Keratinocyte (primary cell): Measurements from ENCODE around the gene ERBIN.

ENCODE experiments used
- EZH2 ChIP-seq: IDR thresholded peaks from one replicate; pipeline ENCODE4 v1.6.1; 2012; ENCODE audit warnings: inconsistent platforms, mild to moderate bottlenecking, low read length, moderate library complexity
- TF ChIP-seq, protein P1 (sequence below), 3 experiments: IDR thresholded peaks in 1 of 3; conservative IDR thresholded peaks in 1 of 3; optimal IDR thresholded peaks in 1 of 3; 2 replicates in 2 of 3; 3 replicates in 1 of 3; pipeline versions ENCODE3 to v1.5.1; 2011; ENCODE audit warnings: low read length in 3 of 3, mild to moderate bottlenecking in 3 of 3, moderate library complexity in 2 of 3, control low read depth in 1 of 3, inconsistent platforms in 1 of 3; ENCODE audit not compliant: insufficient read depth in 2 of 3; ENCODE audit errors: extremely low read depth in 1 of 3

GRCh38 chr5:65946198-65946745 lies 19.9 kb downstream of the ERBIN start:
- TF ChIP-seq EZH2, result no peak
- TF ChIP-seq, protein P1, sequence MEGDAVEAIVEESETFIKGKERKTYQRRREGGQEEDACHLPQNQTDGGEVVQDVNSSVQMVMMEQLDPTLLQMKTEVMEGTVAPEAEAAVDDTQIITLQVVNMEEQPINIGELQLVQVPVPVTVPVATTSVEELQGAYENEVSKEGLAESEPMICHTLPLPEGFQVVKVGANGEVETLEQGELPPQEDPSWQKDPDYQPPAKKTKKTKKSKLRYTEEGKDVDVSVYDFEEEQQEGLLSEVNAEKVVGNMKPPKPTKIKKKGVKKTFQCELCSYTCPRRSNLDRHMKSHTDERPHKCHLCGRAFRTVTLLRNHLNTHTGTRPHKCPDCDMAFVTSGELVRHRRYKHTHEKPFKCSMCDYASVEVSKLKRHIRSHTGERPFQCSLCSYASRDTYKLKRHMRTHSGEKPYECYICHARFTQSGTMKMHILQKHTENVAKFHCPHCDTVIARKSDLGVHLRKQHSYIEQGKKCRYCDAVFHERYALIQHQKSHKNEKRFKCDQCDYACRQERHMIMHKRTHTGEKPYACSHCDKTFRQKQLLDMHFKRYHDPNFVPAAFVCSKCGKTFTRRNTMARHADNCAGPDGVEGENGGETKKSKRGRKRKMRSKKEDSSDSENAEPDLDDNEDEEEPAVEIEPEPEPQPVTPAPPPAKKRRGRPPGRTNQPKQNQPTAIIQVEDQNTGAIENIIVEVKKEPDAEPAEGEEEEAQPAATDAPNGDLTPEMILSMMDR (optimal IDR thresholded peaks at IDR 0.05 in 1 of 3, IDR thresholded peaks at IDR 0.05 in 1 of 3, conservative IDR thresholded peaks at IDR 0.05 in 1 of 3; ENCODE audit: extremely low read depth in 1 of 3, insufficient read depth in 2 of 3, low read length in 3 of 3), result no peak
